Adrenal gland (tissue), 5 donors: ENCODE results near the gene KCNK16.

Experiments
- CTCF ChIP-seq, 6 experiments: fragments of 450-650 bp in 4 of 6; fragments of 200-600 bp in 2 of 6; sonication (generic) in 1 of 6; IDR thresholded peaks; 1 replicate in 5 of 6; 2 replicates in 1 of 6; pipeline versions ENCODE4 v1.5.1 to v1.8.0; 2016 to 2021; ENCODE audit warnings: antibody characterized with exemption in 6 of 6, mild to moderate bottlenecking in 2 of 6, moderate library complexity in 1 of 6
- POLR2A ChIP-seq, 2 donors: fragments of 450-650 bp; IDR thresholded peaks; one replicate each; pipeline ENCODE4 v1.6.1; 2017; ENCODE audit warnings: antibody characterized with exemption in 2 of 2, mild to moderate bottlenecking in 2 of 2, moderate library complexity in 1 of 2
- donor health status: DM: no; HTN: no; CAD: no.

GRCh38 chr6:39289490-39289889 lies 33.0 kb downstream of the KCNK16 start:
- TF ChIP-seq CTCF (IDR thresholded peaks at IDR 0.05) = no peak
- no peak for TF ChIP-seq POLR2A (IDR thresholded peaks at IDR 0.05)
